DOHH2 (cell line): Measurements from ENCODE around the gene KLK13.

Experiments
- H3F3A ChIP-seq: fragments of 200-600 bp; sonication (generic), shearing (Covaris generic); 2 replicates; pipeline ENCODE4 v1.6.0; 2016; ENCODE audit warnings: antibody characterized with exemption, mild to moderate bottlenecking; ENCODE audit not compliant: control insufficient read depth, insufficient read depth
- H3K27ac ChIP-seq: fragments of 200-600 bp; sonication (generic); 2 replicates; pipeline ENCODE4 v1.5.1; 2014; ENCODE audit warnings: low read depth, mild to moderate bottlenecking, low read length, moderate library complexity
- H3K27me3 ChIP-seq: fragments of 200-600 bp; sonication (generic); 2 replicates; pipeline ENCODE4 v1.6.1; 2014; ENCODE audit warnings: mild to moderate bottlenecking, low read length, mixed read lengths; ENCODE audit not compliant: control insufficient read depth
- H3K36me3 ChIP-seq: fragments of 200-600 bp; sonication (generic); 2 replicates; pipeline ENCODE4 v1.6.1; 2014; ENCODE audit warnings: mild to moderate bottlenecking, low read length, moderate library complexity, mixed read lengths; ENCODE audit not compliant: control insufficient read depth
- H3K4me1 ChIP-seq: fragments of 200-600 bp; sonication (generic); 2 replicates; pipeline ENCODE4 v1.6.1; 2014; ENCODE audit warnings: mild to moderate bottlenecking, low read length, mixed read lengths; ENCODE audit not compliant: control insufficient read depth
- H3K4me2 ChIP-seq: fragments of 200-600 bp; sonication (generic); 2 replicates; pipeline ENCODE4 v1.6.0; 2014; ENCODE audit warnings: mild to moderate bottlenecking, low read length, moderate library complexity
- H3K4me3 ChIP-seq: fragments of 200-600 bp; sonication (generic); 2 replicates; pipeline ENCODE4 v1.5.1; 2014; ENCODE audit warnings: mild to moderate bottlenecking, low read length, mixed read lengths
- H3K79me2 ChIP-seq: fragments of 200-600 bp; sonication (generic); 2 replicates; pipeline ENCODE4 v1.6.1; 2014; ENCODE audit warnings: mild to moderate bottlenecking, low read length, mixed read lengths; ENCODE audit not compliant: control insufficient read depth
- H3K9me2 ChIP-seq: fragments of 200-600 bp; sonication (generic); replicated peaks from 2 replicates; pipeline ENCODE4 v1.6.1; 2014; ENCODE audit warnings: mild to moderate bottlenecking, low read length, mixed read lengths; ENCODE audit not compliant: control insufficient read depth
- H3K9me3 ChIP-seq: fragments of 200-600 bp; sonication (generic); 2 replicates; pipeline ENCODE4 v1.6.1; 2014; ENCODE audit warnings: antibody characterized with exemption, low read length, mixed read lengths; ENCODE audit not compliant: control insufficient read depth, insufficient read depth
- H4K20me1 ChIP-seq: fragments of 200-600 bp; sonication (generic); 2 replicates; pipeline ENCODE4 v1.6.0; 2014; ENCODE audit warnings: low read depth, mild to moderate bottlenecking, antibody characterized with exemption, low read length, moderate library complexity; ENCODE audit not compliant: control insufficient read depth, insufficient read depth
- CTCF ChIP-seq: fragments of 200-600 bp; sonication (generic); IDR thresholded peaks from one replicate; pipeline ENCODE4 v1.5.1; 2014; ENCODE audit warnings: antibody characterized with exemption, mild to moderate bottlenecking, low read depth, low read length; ENCODE audit not compliant: poor library complexity, severe bottlenecking
- EZH2phosphoT487 ChIP-seq: fragments of 200-600 bp; sonication (generic); IDR thresholded peaks from 2 replicates; pipeline ENCODE4 v1.6.1; 2017; ENCODE audit warnings: borderline replicate concordance, mild to moderate bottlenecking, antibody characterized with exemption, low read length, moderate library complexity, mixed read lengths

Gene KLK13

GRCh38 chr19:51014242-51014641 lies 50.6 kb downstream of the KLK13 start:
- Histone ChIP-seq H4K20me1 (no peaks in the 10 kb centered on the region), H3K9me3 (no peaks in the 10 kb centered on the region), H3K36me3 (no peaks in the 10 kb centered on the region), H3K27ac (no peak overlapping the region), H3K4me3 (no peak overlapping the region), H3F3A (no peaks in the 10 kb centered on the region), H3K9me2 (no peaks in the 10 kb centered on the region), H3K79me2 (no peaks in the 10 kb centered on the region), H3K4me1 (no peaks in the 10 kb centered on the region), H3K27me3 (no peaks in the 10 kb centered on the region), H3K4me2 (no peak overlapping the region)
- no peak for TF ChIP-seq EZH2phosphoT487
- no peak for TF ChIP-seq CTCF

GRCh38 chr19:51012661-51013190 lies 52.2 kb downstream of the KLK13 start:
- Histone ChIP-seq H3K4me1 (no peaks in the 10 kb centered on the region), H3F3A (no peaks in the 10 kb centered on the region), H3K36me3 (no peaks in the 10 kb centered on the region), H3K4me3 (no peak overlapping the region), H3K79me2 (no peaks in the 10 kb centered on the region), H4K20me1 (no peaks in the 10 kb centered on the region), H3K4me2 (no peak overlapping the region), H3K9me3 (no peaks in the 10 kb centered on the region), H3K27ac (no peak overlapping the region), H3K9me2 (no peaks in the 10 kb centered on the region), H3K27me3 (no peaks in the 10 kb centered on the region)
- TF ChIP-seq EZH2phosphoT487, result no peak
- TF ChIP-seq CTCF, result no peak

- Histone ChIP-seq H3K4me2 (no peak overlapping the region), H3K4me1 (no peaks in the 10 kb centered on the region)
- no peak for TF ChIP-seq CTCF
- no peak for TF ChIP-seq EZH2phosphoT487
Observed at GRCh38 chr19:51010066-51010795, 54.7 kb downstream of the KLK13 start.

More at GRCh38 chr19:51010066-51010795, 54.7 kb downstream of the KLK13 start:
- Histone ChIP-seq H3K27ac (no peak overlapping the region), H3K9me2 (no peaks in the 10 kb centered on the region), H4K20me1 (no peaks in the 10 kb centered on the region), H3K4me3 (no peak overlapping the region), H3K36me3 (no peaks in the 10 kb centered on the region), H3F3A (no peaks in the 10 kb centered on the region), H3K9me3 (no peaks in the 10 kb centered on the region), H3K27me3 (no peaks in the 10 kb centered on the region), H3K79me2 (no peaks in the 10 kb centered on the region)
